ENCODE data around the gene CD2BP2. TPM values are rescaled to one million over a fixed set of nuclear protein-coding genes. Genes with fewer than 3 reads are reported as not detected.
"Not testable (repeated sequence)": the region's sequence is repeated elsewhere in the genome, so short reads cannot be mapped to it uniquely, and the experiment has no call there.

CD2BP2 gene
- total RNA-seq, 4 donors from 2014 or later = 43.1 to 68.1 (median 54.3) TPM

- H3K4me1 ChIP-seq = peaks cover 0 to 16% (median 5%) of the 10 kb centered on the region in 3 donors
- peak; percentile 93 for ATAC-seq
- not testable (repeated sequence) for H3K9me3 ChIP-seq, H3K36me3 ChIP-seq, H3K27me3 ChIP-seq
- H3K27ac ChIP-seq = peak overlapping the region; percentile 91 to 97 (median 96)
- 0% methylated on average over 11 of the region's 70 CpGs; no CpG with 5 or more reads in 1 of the 2 donors for WGBS, 2 donors (ENCODE audit: low coverage in 1 of 2)
- TF ChIP-seq POLR2A (IDR thresholded peaks at IDR 0.05) = peak; percentile 67 to 86
- peak overlapping the region; percentile 68 to 77 for H3K4me3 ChIP-seq
Measured at GRCh38 chr16:30335028-30335597, 20.0 kb downstream of the CD2BP2 start.

- Histone ChIP-seq H3K27ac (peak overlapping the region; percentile 91 to 97 (median 96)), H3K4me1 (peaks cover 0 to 20% (median 5%) of the 10 kb centered on the region in 3 donors), H3K4me3 (peak overlapping the region; percentile 68 to 77)
- H3K27me3 ChIP-seq, H3K36me3 ChIP-seq, H3K9me3 ChIP-seq: not testable (repeated sequence)
- ATAC-seq = peak; percentile 98
- no CpG with 5 or more reads among the region's 33 CpGs for WGBS, 2 donors (ENCODE audit: low coverage in 1 of 2)
Measured at GRCh38 chr16:30334473-30334989, 20.6 kb downstream of the CD2BP2 start.

DNA sequence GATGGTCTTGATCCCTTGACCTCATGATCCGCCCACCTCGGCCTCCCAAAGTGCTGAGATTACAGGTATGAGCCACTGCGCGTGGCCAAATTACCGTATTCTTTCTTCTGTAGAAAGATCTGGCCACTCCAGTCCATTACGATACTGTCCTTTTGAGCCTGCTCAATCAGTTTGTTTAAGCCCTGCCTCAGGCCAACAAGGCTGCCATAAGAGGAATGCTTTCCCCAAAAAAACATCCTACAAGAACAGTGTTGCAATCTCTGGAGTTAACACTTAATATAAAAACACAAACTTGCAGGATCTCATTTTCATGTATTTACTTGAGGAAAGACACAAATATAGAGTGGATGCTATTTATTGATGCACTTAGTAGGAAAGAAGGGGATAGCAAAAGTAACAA, 30.9 kb downstream of the CD2BP2 start:
- H3K27me3 ChIP-seq, H3K27ac ChIP-seq, H3K4me3 ChIP-seq, ATAC-seq, H3K9me3 ChIP-seq, H3K36me3 ChIP-seq: not testable (repeated sequence)
- WGBS, 2 donors (ENCODE audit: low coverage in 1 of 2) = 76 to 79% methylated on average over 3 to 6 of the region's 6 CpGs
- peaks cover 0 to 18% (median 0%) of the 10 kb centered on the region in 3 donors for H3K4me1 ChIP-seq

- ATAC-seq, H3K9me3 ChIP-seq, H3K4me1 ChIP-seq, H3K27me3 ChIP-seq, H3K27ac ChIP-seq, H3K4me3 ChIP-seq, H3K36me3 ChIP-seq: not testable (repeated sequence)
- WGBS, 2 donors (ENCODE audit: low coverage in 1 of 2) = 40 to 71% methylated on average over 1 to 2 of the region's 2 CpGs
Measured at GRCh38 chr16:30318647-30319046, 36.5 kb downstream of the CD2BP2 start.

GRCh38 chr16:30310937-30311336, 44.2 kb downstream of the CD2BP2 start:
- not testable (repeated sequence) for H3K27ac ChIP-seq, H3K9me3 ChIP-seq, H3K36me3 ChIP-seq, ATAC-seq, H3K4me3 ChIP-seq, H3K27me3 ChIP-seq
- WGBS, 2 donors (ENCODE audit: low coverage in 1 of 2) = no CpG with 5 or more reads among the region's 4 CpGs
- peaks cover 0 to 12% (median 0%) of the 10 kb centered on the region in 3 donors for H3K4me1 ChIP-seq

DNA sequence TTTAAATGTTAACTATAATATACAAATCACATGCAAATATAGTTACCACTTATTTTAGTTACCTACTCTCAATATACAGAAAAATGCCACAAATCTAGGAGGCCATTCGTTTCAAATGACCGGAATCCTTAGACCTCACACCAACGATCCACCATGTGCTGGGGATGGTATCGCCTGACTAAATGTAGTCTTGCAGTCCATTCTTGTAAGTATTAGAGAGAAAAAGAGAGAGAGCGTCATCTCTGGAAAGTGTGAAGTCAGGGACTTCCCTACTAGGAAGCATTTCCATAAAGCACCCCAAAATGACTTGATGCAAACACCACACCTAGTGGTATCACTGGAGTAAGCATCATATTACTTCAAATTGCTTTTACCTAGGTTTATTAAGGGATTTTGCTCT, 45.9 kb downstream of the CD2BP2 start:
- H3K27me3 ChIP-seq, ATAC-seq, H3K9me3 ChIP-seq, H3K4me3 ChIP-seq, H3K36me3 ChIP-seq, H3K27ac ChIP-seq: not testable (repeated sequence)
- peaks cover 0 to 12% (median 0%) of the 10 kb centered on the region in 3 donors for H3K4me1 ChIP-seq
- WGBS, 2 donors (ENCODE audit: low coverage in 1 of 2) = 87 to 100% methylated on average over 3 to 5 of the region's 5 CpGs

Other genes with a start within 250 kb of the CD2BP2 start
- gene GDPD3, start 241.8 kb downstream of the CD2BP2 start, total RNA-seq = 1 to 10 TPM; 1.1 to 3.1 (median 1.9) TPM
- gene MAPK3, start 232.1 kb downstream of the CD2BP2 start, total RNA-seq = 10 to 100 TPM; 39.2 to 61.4 (median 48.4) TPM
- 10 to 100 TPM in 3 of 4 donors, 1 to 10 TPM in 1; 8.6 to 32.0 (median 13.1) TPM for gene CORO1A, start 171.7 kb downstream of the CD2BP2 start, total RNA-seq
- gene BOLA2B, start 161.6 kb downstream of the CD2BP2 start, total RNA-seq = 10 to 100 TPM; 72.7 to 98.8 (median 88.4) TPM
- gene SLX1A, start 161.4 kb downstream of the CD2BP2 start, total RNA-seq = 10 to 100 TPM in 2 of 4 donors, 1 to 10 TPM in 2; 7.8 to 21.2 (median 13.5) TPM
- 10 to 100 TPM in 1 of 4 donors, 1 to 10 TPM in 2, not detected in 1; 5.1 to 10.4 (median 8.8) TPM for gene SULT1A3, start 156.1 kb downstream of the CD2BP2 start, total RNA-seq
- 1 to 10 TPM in 2 of 4 donors, under 1 TPM in 2; 0.32 to 7.0 (median 2.5) TPM for gene NPIPB13, start 106.8 kb downstream of the CD2BP2 start, total RNA-seq
- gene TBC1D10B, start 15.2 kb upstream of the CD2BP2 start, total RNA-seq = 10 to 100 TPM; 17.1 to 40.9 (median 20.4) TPM
- gene MYL11, start 19.5 kb upstream of the CD2BP2 start, total RNA-seq = not detected
- gene SEPTIN1, start 27.3 kb upstream of the CD2BP2 start, total RNA-seq = 1 to 10 TPM in 2 of 4 donors, under 1 TPM in 2; 0.59 to 2.2 (median 1.2) TPM
- gene ZNF48, start 40.1 kb upstream of the CD2BP2 start, total RNA-seq = 10 to 100 TPM in 3 of 4 donors, 1 to 10 TPM in 1; 7.9 to 17.5 (median 12.2) TPM
- gene ZNF771, start 52.3 kb upstream of the CD2BP2 start, total RNA-seq = 10 to 100 TPM; 17.6 to 29.3 (median 19.5) TPM
- gene DCTPP1, start 74.7 kb upstream of the CD2BP2 start, total RNA-seq = 10 to 100 TPM; 10.9 to 17.4 (median 13.8) TPM
- 10 to 100 TPM; 21.6 to 36.1 (median 25.2) TPM for gene SEPHS2, start 90.6 kb upstream of the CD2BP2 start, total RNA-seq
- gene ITGAL, start 117.4 kb upstream of the CD2BP2 start, total RNA-seq = 1 to 10 TPM in 2 of 4 donors, under 1 TPM in 2; 0.30 to 4.2 (median 0.97) TPM
- gene ZNF768, start 171.3 kb upstream of the CD2BP2 start, total RNA-seq = 10 to 100 TPM; 41.3 to 87.8 (median 50.9) TPM
- 10 to 100 TPM; 15.3 to 31.6 (median 19.3) TPM for gene ZNF747, start 179.6 kb upstream of the CD2BP2 start, total RNA-seq
- gene ZNF764, start 203.1 kb upstream of the CD2BP2 start, total RNA-seq = 10 to 100 TPM in 2 of 4 donors, 1 to 10 TPM in 2; 6.3 to 13.1 (median 9.3) TPM
- gene ZNF688, start 216.4 kb upstream of the CD2BP2 start, total RNA-seq = 10 to 100 TPM; 15.9 to 22.1 (median 20.8) TPM
- 10 to 100 TPM in 3 of 4 donors, 1 to 10 TPM in 1; 6.9 to 17.0 (median 12.2) TPM for gene ZNF785, start 230.4 kb upstream of the CD2BP2 start, total RNA-seq